ENCODE data around the gene INPP5E. TPM values are rescaled to one million over a fixed set of nuclear protein-coding genes. Genes with fewer than 3 reads are reported as not detected.
"Not testable (repeated sequence)": the region's sequence is repeated elsewhere in the genome, so short reads cannot be mapped to it uniquely, and the experiment has no call there.

Gene INPP5E
- total RNA-seq, 1 donor from 2014 or later, result 29.6 TPM

DNA sequence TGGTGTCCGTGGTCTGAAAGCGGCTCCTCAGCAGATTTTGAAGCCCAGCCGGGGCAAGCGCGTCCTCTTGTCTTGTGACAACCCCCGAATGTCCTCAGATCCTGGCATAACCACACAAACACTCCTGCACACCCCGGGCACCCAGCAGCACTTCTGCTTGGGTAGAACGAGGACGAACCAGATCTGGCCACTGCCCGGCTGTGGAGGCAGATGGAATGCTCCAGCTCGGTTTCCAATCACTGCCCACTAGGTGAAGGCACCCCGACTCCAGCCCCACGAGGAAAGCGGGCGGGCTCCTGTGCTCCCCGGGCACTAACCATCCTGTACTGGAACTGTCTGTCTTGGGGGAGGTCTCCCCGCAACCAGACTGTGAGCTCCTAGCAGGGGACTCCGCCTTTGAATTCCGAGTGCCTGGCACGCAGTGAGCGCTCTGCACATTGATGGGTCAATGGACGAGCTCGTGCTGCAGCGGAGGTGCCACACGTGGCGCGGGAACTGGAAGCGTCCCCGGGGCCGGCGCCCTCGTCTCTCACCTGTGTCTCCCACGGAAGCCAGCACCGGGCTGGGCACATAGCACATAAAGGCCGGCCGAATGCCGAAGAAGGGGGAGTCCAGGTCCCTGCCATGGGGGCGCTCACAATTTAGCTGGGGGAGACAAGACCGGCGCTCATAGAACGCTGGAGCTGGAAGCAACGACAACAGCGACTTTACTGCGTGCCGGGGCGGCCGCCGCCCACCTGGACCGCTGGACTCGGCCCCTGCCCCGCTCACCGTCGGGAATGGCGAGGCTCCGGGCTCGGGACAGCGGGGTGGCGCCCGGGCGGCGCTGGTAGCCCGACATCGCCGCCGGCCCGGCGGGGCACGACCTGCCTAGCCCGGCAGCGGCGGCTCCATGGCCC, 29.8 kb downstream of the INPP5E start:
- H3K9me3 Mint-ChIP-seq, result no peaks in the 10 kb centered on the region
- peaks cover 32% of the 10 kb centered on the region for H3K4me1 Mint-ChIP-seq
- H3K27ac Mint-ChIP-seq (ENCODE audit: unreplicated experiment), result peak overlapping the region; percentile 84
- no peaks in the 10 kb centered on the region for H3K27me3 Mint-ChIP-seq (ENCODE audit: low read depth)
- TF ChIP-seq, protein P1, sequence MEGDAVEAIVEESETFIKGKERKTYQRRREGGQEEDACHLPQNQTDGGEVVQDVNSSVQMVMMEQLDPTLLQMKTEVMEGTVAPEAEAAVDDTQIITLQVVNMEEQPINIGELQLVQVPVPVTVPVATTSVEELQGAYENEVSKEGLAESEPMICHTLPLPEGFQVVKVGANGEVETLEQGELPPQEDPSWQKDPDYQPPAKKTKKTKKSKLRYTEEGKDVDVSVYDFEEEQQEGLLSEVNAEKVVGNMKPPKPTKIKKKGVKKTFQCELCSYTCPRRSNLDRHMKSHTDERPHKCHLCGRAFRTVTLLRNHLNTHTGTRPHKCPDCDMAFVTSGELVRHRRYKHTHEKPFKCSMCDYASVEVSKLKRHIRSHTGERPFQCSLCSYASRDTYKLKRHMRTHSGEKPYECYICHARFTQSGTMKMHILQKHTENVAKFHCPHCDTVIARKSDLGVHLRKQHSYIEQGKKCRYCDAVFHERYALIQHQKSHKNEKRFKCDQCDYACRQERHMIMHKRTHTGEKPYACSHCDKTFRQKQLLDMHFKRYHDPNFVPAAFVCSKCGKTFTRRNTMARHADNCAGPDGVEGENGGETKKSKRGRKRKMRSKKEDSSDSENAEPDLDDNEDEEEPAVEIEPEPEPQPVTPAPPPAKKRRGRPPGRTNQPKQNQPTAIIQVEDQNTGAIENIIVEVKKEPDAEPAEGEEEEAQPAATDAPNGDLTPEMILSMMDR (conservative IDR thresholded peaks at IDR 0.05), result no peak
- H3K4me3 Mint-ChIP-seq, result peak overlapping the region; percentile 93
- H3K36me3 Mint-ChIP-seq (ENCODE audit: low read depth), result peaks cover 7% of the 10 kb centered on the region
- DNase-seq (ENCODE audit: low read depth, low spot score), result no peak

DNA sequence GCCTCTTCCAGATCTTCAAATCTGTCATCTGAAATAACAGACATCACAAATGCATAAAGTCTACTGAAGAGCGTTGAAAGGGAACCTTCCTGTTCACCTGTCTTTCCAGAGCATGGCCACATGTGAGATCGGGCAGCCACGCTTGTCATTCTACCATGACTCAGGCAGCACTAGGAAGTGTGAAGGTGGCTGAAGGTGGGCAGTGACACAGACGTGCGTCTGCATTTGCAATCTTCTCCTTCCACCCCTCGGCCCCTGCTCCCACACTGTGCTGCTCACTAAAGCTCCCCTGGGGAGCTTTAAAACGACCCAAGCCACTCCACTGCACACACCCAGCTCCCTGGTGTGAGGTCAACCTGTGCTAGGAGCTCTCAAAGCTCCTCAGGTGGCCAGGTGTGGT, 31.7 kb downstream of the INPP5E start:
- H3K4me3 Mint-ChIP-seq, result peak overlapping the region; percentile 76
- peaks cover 32% of the 10 kb centered on the region for H3K4me1 Mint-ChIP-seq
- no peaks in the 10 kb centered on the region for H3K9me3 Mint-ChIP-seq
- TF ChIP-seq, protein P1 (conservative IDR thresholded peaks at IDR 0.05), result no peak
- H3K27ac Mint-ChIP-seq (ENCODE audit: unreplicated experiment), result no peak overlapping the region
- no peaks in the 10 kb centered on the region for H3K27me3 Mint-ChIP-seq (ENCODE audit: low read depth)
- peaks cover 7% of the 10 kb centered on the region for H3K36me3 Mint-ChIP-seq (ENCODE audit: low read depth)
- no peak for DNase-seq (ENCODE audit: low read depth, low spot score)

DNA sequence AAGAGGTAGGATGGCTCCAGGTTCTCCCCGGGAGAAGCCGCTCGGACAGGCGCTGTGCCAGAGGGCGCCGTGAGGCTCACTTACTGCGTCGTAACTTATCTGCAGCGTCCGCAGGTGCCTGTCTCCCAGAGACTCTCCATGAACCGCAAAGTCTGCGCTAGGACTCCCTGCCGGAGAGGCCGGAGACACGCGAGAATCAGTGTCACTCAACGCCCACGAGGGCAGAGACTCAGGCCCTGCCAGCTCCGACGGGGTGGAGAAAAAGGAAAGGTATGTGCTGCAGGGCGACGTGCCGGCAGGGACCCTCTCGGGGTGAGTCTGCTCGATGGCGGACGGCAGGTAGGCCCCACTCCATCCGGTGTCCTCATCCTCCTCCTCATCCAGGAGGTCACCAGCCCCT, 32.6 kb downstream of the INPP5E start:
- not testable (repeated sequence) for H3K27me3 Mint-ChIP-seq (ENCODE audit: low read depth); H3K27ac Mint-ChIP-seq (ENCODE audit: unreplicated experiment); H3K9me3 Mint-ChIP-seq; DNase-seq (ENCODE audit: low read depth, low spot score); H3K36me3 Mint-ChIP-seq (ENCODE audit: low read depth)
- Mint-ChIP-seq H3K4me3 (peak overlapping the region; percentile 54), H3K4me1 (peaks cover 30% of the 10 kb centered on the region)

DNA sequence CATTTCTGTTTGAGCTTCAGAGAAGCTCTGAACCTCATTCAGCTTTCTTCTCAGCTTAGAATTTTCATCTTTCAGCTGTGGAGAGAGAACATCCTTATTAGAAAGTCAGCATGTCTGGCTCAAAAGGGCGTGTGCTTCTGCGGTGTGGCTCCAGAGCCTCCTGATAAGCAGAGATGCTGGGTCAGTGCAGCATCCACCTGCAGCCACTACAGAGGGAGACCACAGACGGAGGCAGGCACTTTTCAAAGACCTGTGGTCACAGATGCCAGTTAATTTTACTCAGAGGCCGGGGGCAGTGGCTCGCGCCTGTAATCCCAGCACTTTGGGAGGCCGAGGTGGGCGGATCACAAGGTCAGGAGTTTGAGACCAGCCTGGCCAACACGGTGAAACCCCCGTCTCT, 33.7 kb downstream of the INPP5E start:
- not testable (repeated sequence) for H3K36me3 Mint-ChIP-seq (ENCODE audit: low read depth); H3K9me3 Mint-ChIP-seq; DNase-seq (ENCODE audit: low read depth, low spot score); H3K27ac Mint-ChIP-seq (ENCODE audit: unreplicated experiment); H3K27me3 Mint-ChIP-seq (ENCODE audit: low read depth)
- Mint-ChIP-seq H3K4me1 (peaks cover 18% of the 10 kb centered on the region), H3K4me3 (peak overlapping the region; percentile 72)

DNA sequence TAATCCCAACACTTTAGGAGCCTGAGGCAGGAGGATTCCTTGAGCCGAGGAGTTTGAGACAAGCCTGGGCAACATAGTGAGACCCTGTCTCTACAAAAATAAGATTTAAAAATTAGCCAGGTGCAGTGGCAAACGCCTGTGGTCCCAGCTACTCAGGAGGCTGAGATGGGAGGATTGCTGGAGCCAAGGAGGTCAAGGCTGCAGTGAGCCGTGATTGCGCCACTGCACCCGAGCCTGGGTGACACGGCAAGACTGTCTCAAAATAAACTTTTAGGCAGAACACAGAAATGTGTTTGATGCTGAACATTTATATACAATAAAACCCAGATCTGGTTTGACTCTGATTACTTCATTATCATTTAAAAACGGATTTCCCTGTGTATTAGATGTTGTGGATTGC, 34.2 kb downstream of the INPP5E start:
- peak overlapping the region; percentile 72 for H3K4me3 Mint-ChIP-seq
- TF ChIP-seq, protein P1 (conservative IDR thresholded peaks at IDR 0.05), result no peak
- no peaks in the 10 kb centered on the region for H3K27me3 Mint-ChIP-seq (ENCODE audit: low read depth)
- H3K9me3 Mint-ChIP-seq, result no peaks in the 10 kb centered on the region
- H3K27ac Mint-ChIP-seq (ENCODE audit: unreplicated experiment), result no peak overlapping the region
- H3K4me1 Mint-ChIP-seq, result peaks cover 18% of the 10 kb centered on the region
- DNase-seq (ENCODE audit: low read depth, low spot score), result no peak
- H3K36me3 Mint-ChIP-seq (ENCODE audit: low read depth), result peaks cover 7% of the 10 kb centered on the region

DNA sequence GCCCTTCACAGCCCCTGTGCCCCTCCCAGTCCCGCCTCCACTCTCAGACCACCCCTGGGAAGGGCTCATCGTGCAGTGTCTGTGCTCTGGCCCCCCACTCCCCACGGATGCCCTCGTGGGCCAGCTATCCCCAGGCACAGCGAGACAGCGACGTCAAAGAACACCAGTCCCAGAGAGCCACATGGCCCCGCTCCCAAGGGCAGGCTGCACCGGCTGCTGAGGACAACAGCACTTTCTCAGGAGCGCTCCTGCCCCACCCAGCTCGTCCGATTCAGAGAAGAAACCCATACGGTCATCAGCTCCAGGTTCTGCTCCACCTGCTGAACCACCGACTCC, 34.9 kb downstream of the INPP5E start:
- Mint-ChIP-seq H3K4me1 (peaks cover 16% of the 10 kb centered on the region), H3K4me3 (peak overlapping the region; percentile 42), H3K27me3 (ENCODE audit: low read depth) (no peaks in the 10 kb centered on the region), H3K27ac (ENCODE audit: unreplicated experiment) (peak overlapping the region; percentile 88), H3K36me3 (ENCODE audit: low read depth) (peaks cover 7% of the 10 kb centered on the region), H3K9me3 (no peaks in the 10 kb centered on the region)
- no peak for DNase-seq (ENCODE audit: low read depth, low spot score)
- TF ChIP-seq, protein P1 (conservative IDR thresholded peaks at IDR 0.05), result no peak
